Measurements from ENCODE around the gene RPL32. TPM values are rescaled to one million over a fixed set of nuclear protein-coding genes. Genes with fewer than 3 reads are reported as not detected.
A peak's percentile ranks its signal among the peaks of the same experiment; 100 is the strongest.

Gene RPL32
- total RNA-seq, 1 donor from 2014 or later = 1,191 TPM

- DNase-seq (no peak), ATAC-seq (no peak)
- H3K27me3 ChIP-seq = no peaks in the 10 kb centered on the region
- intact Hi-C loops (cut with DNase I) = no loop called here
- TF ChIP-seq CTCF (IDR thresholded peaks at IDR 0.05) = no peak
- H3K27ac ChIP-seq = no peak overlapping the region
- H3K9me3 ChIP-seq = no peaks in the 10 kb centered on the region
- no peaks in the 10 kb centered on the region for H3K4me1 ChIP-seq
- peaks cover 31% of the 10 kb centered on the region for H3K36me3 ChIP-seq
- no peak overlapping the region for H3K4me3 ChIP-seq
Measured at GRCh38 chr3:12828751-12829150, 12.6 kb downstream of the RPL32 start.

- H3K4me3 ChIP-seq = no peak overlapping the region
- H3K27ac ChIP-seq = no peak overlapping the region
- H3K36me3 ChIP-seq = peaks cover 4% of the 10 kb centered on the region
- H3K4me1 ChIP-seq = no peaks in the 10 kb centered on the region
- intact Hi-C loops (cut with DNase I) = no loop called here
- DNase-seq = no peak
- no peaks in the 10 kb centered on the region for H3K9me3 ChIP-seq
- H3K27me3 ChIP-seq = no peaks in the 10 kb centered on the region
- no peak for ATAC-seq
- no peak for TF ChIP-seq CTCF (IDR thresholded peaks at IDR 0.05)
Measured at GRCh38 chr3:12825156-12825555, 16.2 kb downstream of the RPL32 start.

GRCh38 chr3:12824299-12824698, 17.1 kb downstream of the RPL32 start:
- no peak for DNase-seq
- Histone ChIP-seq H3K9me3 (no peaks in the 10 kb centered on the region), H3K27ac (no peak overlapping the region), H3K4me3 (no peak overlapping the region), H3K36me3 (peaks cover 4% of the 10 kb centered on the region), H3K27me3 (no peaks in the 10 kb centered on the region), H3K4me1 (no peaks in the 10 kb centered on the region)
- TF ChIP-seq CTCF (IDR thresholded peaks at IDR 0.05) = no peak
- no peak for ATAC-seq
- intact Hi-C loops (cut with DNase I) = no loop called here

GRCh38 chr3:12822725-12823373, 18.5 kb downstream of the RPL32 start:
- Histone ChIP-seq H3K36me3 (no peaks in the 10 kb centered on the region), H3K27me3 (no peaks in the 10 kb centered on the region), H3K27ac (no peak overlapping the region), H3K4me3 (no peak overlapping the region), H3K4me1 (no peaks in the 10 kb centered on the region), H3K9me3 (no peaks in the 10 kb centered on the region)
- ATAC-seq (no peak), DNase-seq (no peak)
- TF ChIP-seq CTCF (IDR thresholded peaks at IDR 0.05) = peak; percentile 17
- intact Hi-C loops (cut with DNase I) = no loop called here

- no peaks in the 10 kb centered on the region for H3K36me3 ChIP-seq
- TF ChIP-seq CTCF (IDR thresholded peaks at IDR 0.05) = no peak
- no peak overlapping the region for H3K4me3 ChIP-seq
- ATAC-seq = no peak
- no peaks in the 10 kb centered on the region for H3K27me3 ChIP-seq
- intact Hi-C loops (cut with DNase I) = no loop called here
- H3K27ac ChIP-seq = no peak overlapping the region
- no peaks in the 10 kb centered on the region for H3K9me3 ChIP-seq
- no peak for DNase-seq
- no peaks in the 10 kb centered on the region for H3K4me1 ChIP-seq
Measured at GRCh38 chr3:12818773-12819172, 22.6 kb downstream of the RPL32 start.

- intact Hi-C loops (cut with DNase I) = no loop called here
- no peak for ATAC-seq
- Histone ChIP-seq H3K27ac (no peak overlapping the region), H3K4me1 (no peaks in the 10 kb centered on the region), H3K27me3 (no peaks in the 10 kb centered on the region), H3K4me3 (no peak overlapping the region), H3K9me3 (no peaks in the 10 kb centered on the region), H3K36me3 (no peaks in the 10 kb centered on the region)
- no peak for DNase-seq
- TF ChIP-seq CTCF (IDR thresholded peaks at IDR 0.05) = no peak
Measured at GRCh38 chr3:12818273-12818672, 23.1 kb downstream of the RPL32 start.

All from upper lobe of right lung (tissue), 1 donor.